OCI-LY1 (cell line): Measurements from ENCODE around the gene DENND4A.

ENCODE experiments used
- H2AFZ ChIP-seq: fragments of 200-600 bp; sonication (generic), shearing (Covaris generic); 2 replicates; pipeline ENCODE4 v1.6.0; 2014; ENCODE audit warnings: antibody characterized with exemption, mild to moderate bottlenecking, low read length
- H3F3A ChIP-seq: fragments of 200-600 bp; sonication (generic), shearing (Covaris generic); 2 replicates; pipeline ENCODE4 v1.6.0; 2014; ENCODE audit warnings: mild to moderate bottlenecking, antibody characterized with exemption, low read length, moderate library complexity; ENCODE audit not compliant: insufficient read depth
- H3K27ac ChIP-seq: fragments of 200-600 bp; sonication (generic); 2 replicates; pipeline ENCODE4 v1.5.1; 2014; ENCODE audit warnings: low read length, mixed run types, mild to moderate bottlenecking, low read depth; ENCODE audit not compliant: poor library complexity, severe bottlenecking
- H3K27me3 ChIP-seq: fragments of 200-600 bp; sonication (generic); 2 replicates; pipeline ENCODE4 v1.6.0; 2014; ENCODE audit warnings: antibody characterized with exemption, mild to moderate bottlenecking, low read length, moderate library complexity; ENCODE audit not compliant: insufficient read depth
- H3K36me3 ChIP-seq: fragments of 200-600 bp; sonication (generic); 2 replicates; pipeline ENCODE4 v1.6.1; 2014; ENCODE audit warnings: mild to moderate bottlenecking, antibody characterized with exemption, low read length, moderate library complexity, mixed read lengths; ENCODE audit not compliant: insufficient read depth
- H3K4me1 ChIP-seq: fragments of 200-600 bp; sonication (generic); 2 replicates; pipeline ENCODE4 v1.5.1; 2014; ENCODE audit warnings: mild to moderate bottlenecking, low read length, moderate library complexity; ENCODE audit not compliant: insufficient read depth, severe bottlenecking
- H3K4me2 ChIP-seq: fragments of 200-600 bp; sonication (generic), shearing (Covaris generic); 2 replicates; pipeline ENCODE4 v1.6.1; 2014; ENCODE audit warnings: low read length
- H3K4me3 ChIP-seq: fragments of 200-600 bp; sonication (generic); 2 replicates; pipeline ENCODE4 v1.5.1; 2014; ENCODE audit warnings: low read length, low read depth, mild to moderate bottlenecking, mixed read lengths; ENCODE audit not compliant: poor library complexity, severe bottlenecking
- H3K79me2 ChIP-seq: fragments of 200-600 bp; shearing (Covaris generic); 2 replicates; pipeline ENCODE4 v1.6.1; 2016; ENCODE audit warnings: mixed run types, low read length, mixed read lengths; ENCODE audit not compliant: insufficient read depth
- H3K9ac ChIP-seq: fragments of 200-600 bp; sonication (generic), shearing (Covaris generic); 2 replicates; pipeline ENCODE4 v1.6.1; 2014; ENCODE audit warnings: mild to moderate bottlenecking, low read length, mixed read lengths
- H3K9me2 ChIP-seq: fragments of 200-600 bp; sonication (generic), shearing (Covaris generic); 2 replicates; pipeline ENCODE4 v1.6.1; 2014; ENCODE audit warnings: low read depth, mild to moderate bottlenecking, low read length, mixed read lengths
- H3K9me3 ChIP-seq: fragments of 200-600 bp; shearing (Covaris generic); 2 replicates; pipeline ENCODE4 v1.6.1; 2014; ENCODE audit warnings: low read length, mixed read lengths
- H4K20me1 ChIP-seq: fragments of 200-600 bp; sonication (generic), shearing (Covaris generic); 2 replicates; pipeline ENCODE4 v1.6.0; 2016; ENCODE audit warnings: mild to moderate bottlenecking, low read length; ENCODE audit not compliant: insufficient read depth
- CTCF ChIP-seq: fragments of 200-600 bp; sonication (generic), shearing (Covaris generic); IDR thresholded peaks from 2 replicates; pipeline ENCODE4 v1.5.1; 2017; ENCODE audit warnings: mild to moderate bottlenecking, antibody characterized with exemption, low read length, moderate library complexity, mixed read lengths
- EZH2 ChIP-seq: fragments of 200-600 bp; sonication (generic), shearing (Covaris generic); IDR thresholded peaks from 2 replicates; pipeline ENCODE4 v1.8.0; 2017; ENCODE audit warnings: borderline replicate concordance, mixed run types, mild to moderate bottlenecking, antibody characterized with exemption, low read length, moderate library complexity, mixed read lengths

DENND4A gene

GRCh38 chr15:65759441-65759840 lies 32.7 kb downstream of the DENND4A start:
- Histone ChIP-seq H3K9me3 (no peaks in the 10 kb centered on the region), H3K9me2 (no peaks in the 10 kb centered on the region), H3K36me3 (peaks cover 44% of the 10 kb centered on the region), H3K4me2 (no peak overlapping the region), H3K27me3 (no peaks in the 10 kb centered on the region), H3F3A (peaks cover 4% of the 10 kb centered on the region), H3K4me3 (no peak overlapping the region), H2AFZ (no peak overlapping the region), H3K4me1 (peaks cover 44% of the 10 kb centered on the region), H3K9ac (no peak overlapping the region), H3K27ac (no peak overlapping the region), H3K79me2 (peaks cover 30% of the 10 kb centered on the region), H4K20me1 (no peaks in the 10 kb centered on the region)
- no peak for TF ChIP-seq CTCF
- no peak for TF ChIP-seq EZH2

- Histone ChIP-seq H3K9ac (no peak overlapping the region), H3K27ac (peak overlapping the region; percentile 34), H3K9me2 (no peaks in the 10 kb centered on the region), H2AFZ (no peak overlapping the region), H3K4me1 (peaks cover 34% of the 10 kb centered on the region), H4K20me1 (no peaks in the 10 kb centered on the region), H3K36me3 (peaks cover 44% of the 10 kb centered on the region), H3F3A (peaks cover 4% of the 10 kb centered on the region), H3K27me3 (no peaks in the 10 kb centered on the region), H3K4me3 (no peak overlapping the region), H3K79me2 (peaks cover 20% of the 10 kb centered on the region), H3K4me2 (no peak overlapping the region), H3K9me3 (no peaks in the 10 kb centered on the region)
- TF ChIP-seq CTCF, result no peak
- no peak for TF ChIP-seq EZH2
Observed at GRCh38 chr15:65758242-65758641, 33.9 kb downstream of the DENND4A start.

- Histone ChIP-seq H3K4me1 (peaks cover 24% of the 10 kb centered on the region), H3K79me2 (peaks cover 11% of the 10 kb centered on the region; the same call in 1 of the 2 replicates), H3K27ac (peak overlapping the region; percentile 34), H3K9me3 (no peaks in the 10 kb centered on the region), H3K4me2 (no peak overlapping the region), H3K4me3 (no peak overlapping the region), H3K27me3 (no peaks in the 10 kb centered on the region), H3K9ac (no peak overlapping the region), H3F3A (peaks cover 4% of the 10 kb centered on the region), H3K9me2 (no peaks in the 10 kb centered on the region), H3K36me3 (peaks cover 44% of the 10 kb centered on the region), H2AFZ (no peak overlapping the region), H4K20me1 (no peaks in the 10 kb centered on the region)
- TF ChIP-seq CTCF (no peak), EZH2 (no peak)
Observed at GRCh38 chr15:65757256-65757655, 34.8 kb downstream of the DENND4A start.
